GDM1 (cell line): ENCODE results near the gene OR2T34.
"Not testable (repeated sequence)": the region's sequence is repeated elsewhere in the genome, so short reads cannot be mapped to it uniquely, and the experiment has no call there.

Source experiments
- DNase-seq: peaks from one replicate; lab custom pipeline; 2025; lab: John Stamatoyannopoulos, UW

OR2T34 gene

GRCh38 chr1:248562672-248563071, 11.9 kb downstream of the OR2T34 start, which contains the start of gene OR2T29:
Gene OR2T29 (minus strand): TSS chr1:248562772. CDS start chr1:248559491, 3,281 bp downstream.
- not testable (repeated sequence) for DNase-seq

DNA sequence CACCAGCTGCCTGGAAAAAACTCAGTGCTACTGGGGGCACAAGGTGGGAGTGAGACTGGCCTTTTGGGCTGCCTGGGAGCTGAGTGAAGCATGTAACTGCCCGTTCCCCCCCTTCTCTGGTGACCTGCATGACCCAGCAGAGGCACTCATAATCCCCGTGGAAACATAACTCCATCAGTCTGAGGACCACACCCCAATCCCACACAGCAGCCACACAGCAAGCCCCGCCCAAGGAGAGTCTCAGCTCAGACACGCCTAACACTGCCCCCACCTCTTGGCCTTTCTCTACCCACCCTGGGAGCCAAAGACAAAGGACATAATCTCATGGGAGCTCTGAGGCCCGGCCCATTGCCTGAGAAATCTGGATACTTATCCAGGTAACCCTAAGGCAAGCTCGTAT, 23.5 kb downstream of the OR2T34 start:
- DNase-seq, result not testable (repeated sequence)

GRCh38 chr1:248547383-248547782, 27.2 kb downstream of the OR2T34 start:
- DNase-seq, result not testable (repeated sequence)

DNA sequence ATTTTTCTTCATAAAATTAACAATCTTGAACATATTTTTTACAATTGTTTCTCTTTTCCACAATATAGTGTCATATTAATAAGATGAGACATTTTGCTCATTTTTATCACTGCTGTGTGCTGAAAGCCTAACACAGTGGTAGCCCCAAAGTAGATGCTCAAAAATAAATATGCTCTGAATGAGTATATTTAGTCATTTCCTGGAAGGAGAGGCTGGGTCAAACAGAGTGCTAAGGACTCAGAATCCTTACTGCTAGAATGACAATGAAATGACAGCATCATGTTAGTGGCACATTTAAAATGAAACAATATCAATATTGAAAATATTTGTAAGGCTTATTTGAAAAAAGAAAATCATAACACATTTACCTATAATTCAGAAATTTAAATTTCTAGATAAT, 37.1 kb downstream of the OR2T34 start:
- DNase-seq, result not testable (repeated sequence)
